GM19351 (cell line): ENCODE data around the gene RPP38.

Experiments
- ATAC-seq: cut with Tn5 transposase; IDR thresholded peaks from one replicate; pipeline ENCODE4 v1.9.1; 2021; ENCODE audit warnings: mild to moderate bottlenecking, moderate library complexity; ENCODE audit not compliant: unreplicated experiment

Gene RPP38

DNA sequence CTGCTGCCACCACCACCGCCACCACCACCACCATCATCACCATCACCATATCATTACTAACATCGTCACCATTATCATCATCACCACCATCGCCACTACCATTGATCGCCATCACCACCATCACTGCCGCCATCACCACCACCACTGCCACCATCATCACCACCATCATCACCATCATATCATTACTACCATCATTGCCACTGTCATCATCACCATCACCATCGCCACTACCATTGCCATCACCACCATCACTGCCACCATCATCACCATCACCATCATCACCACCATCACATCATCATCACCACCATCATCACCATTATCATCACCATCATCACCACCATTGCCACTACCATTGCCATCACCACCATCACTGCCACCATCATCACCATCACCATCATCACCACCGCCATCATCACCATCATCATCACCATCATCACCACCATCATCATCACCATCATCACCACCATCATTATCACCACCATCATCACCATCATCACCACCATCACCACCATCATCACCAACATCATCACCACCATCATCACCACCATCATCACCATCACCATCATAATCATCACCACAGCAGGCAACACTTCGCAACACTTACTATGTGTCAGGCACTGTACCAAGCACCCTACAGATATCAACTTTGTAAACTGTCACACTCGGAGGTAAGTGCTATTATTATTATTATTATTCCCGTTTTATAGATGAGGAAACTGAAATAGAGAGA is 52.1 kb downstream of the RPP38 start:
- no peak for ATAC-seq

GRCh38 chr10:15150563-15150962 is 53.4 kb downstream of the RPP38 start:
- ATAC-seq, result no peak

DNA sequence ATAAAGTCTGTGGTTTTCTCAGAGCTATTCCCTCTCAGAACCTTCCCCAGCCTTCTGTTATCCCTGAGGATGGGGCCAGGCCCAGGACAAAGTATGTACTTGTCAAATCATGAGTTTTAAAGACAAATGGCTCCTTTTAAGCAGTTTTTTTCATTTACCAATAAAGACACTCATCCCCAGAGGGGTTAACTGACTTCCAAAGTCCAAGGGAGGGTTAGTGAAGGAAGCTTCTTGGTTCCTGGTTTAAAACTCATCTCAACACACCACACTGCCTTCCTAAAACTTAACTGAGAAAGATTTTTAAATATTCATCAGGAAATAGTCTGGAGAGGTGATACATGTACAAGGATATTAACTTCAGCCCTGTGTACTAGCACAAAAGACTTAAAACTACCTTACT is 55.4 kb downstream of the RPP38 start:
- no peak for ATAC-seq
